Measurements from ENCODE around the gene FILIP1L. TPM values are rescaled to one million over a fixed set of nuclear protein-coding genes. Genes with fewer than 3 reads are reported as not detected.
A peak's percentile ranks its signal among the peaks of the same experiment; 100 is the strongest.

FILIP1L gene
- total and polyA plus RNA-seq, 2 of the 13 experiments (the other 11 are each of a cell fraction or from before 2014, with no cell fraction given), result 8.1 to 187 TPM

DNA sequence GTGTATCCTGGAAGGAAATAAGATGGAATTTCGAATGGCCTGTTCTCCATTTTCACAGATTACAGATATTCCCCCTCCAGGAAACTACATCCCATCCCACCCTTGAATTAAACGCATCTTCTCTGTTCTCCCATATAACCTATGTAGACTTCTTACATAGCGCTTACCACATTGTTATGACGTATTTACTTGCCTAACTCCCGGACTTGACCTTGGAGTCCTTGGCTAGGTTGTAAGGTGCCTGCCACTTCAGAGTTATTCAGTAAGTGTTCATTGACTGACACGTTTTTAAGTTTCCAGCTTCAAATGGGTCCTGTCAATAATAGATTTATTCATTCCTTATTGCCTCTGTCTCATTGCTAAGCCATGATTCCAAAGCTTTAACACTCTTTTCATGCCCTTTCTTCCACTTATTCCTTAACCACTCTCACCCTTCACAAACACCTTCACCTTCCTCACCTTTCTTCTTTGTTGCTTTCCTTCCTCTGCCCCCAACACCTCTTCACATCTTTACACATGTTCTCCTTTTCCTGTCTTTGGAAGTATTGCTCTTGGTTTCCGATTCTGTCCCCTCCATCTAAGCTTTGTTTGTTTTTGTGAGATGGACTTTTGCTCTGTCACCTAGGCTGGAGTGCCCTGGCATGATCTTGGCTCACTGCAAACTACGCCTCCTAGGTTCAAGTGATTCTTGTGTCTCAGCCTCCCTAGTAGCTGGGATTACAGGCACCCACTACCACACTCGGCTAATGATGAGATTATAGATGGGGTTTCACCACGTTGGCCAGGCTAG, 158.3 kb downstream of the FILIP1L start (continued):
- TF ChIP-seq HOMEZ (CRISPR knock-in tag; IDR thresholded peaks at IDR 0.05; ENCODE audit: low read depth), result peak; percentile 88
- TF ChIP-seq ZNF460 (CRISPR knock-in tag; IDR thresholded peaks at IDR 0.05; ENCODE audit: borderline replicate concordance), result 0 out of 2 replicates have a peak, but pooled peaks have one; percentile 32
- TF ChIP-seq HMG20B (CRISPR knock-in tag; conservative IDR thresholded peaks at IDR 0.05), result no peak
- 0 out of 2 replicates have a peak, but pooled peaks have one; percentile 41 for TF ChIP-seq PAXIP1 (CRISPR knock-in tag; conservative IDR thresholded peaks at IDR 0.05)
- peak; percentile 38; the same call in 1 of the 2 replicates for TF ChIP-seq MED1 (CRISPR knock-in tag; IDR thresholded peaks at IDR 0.05)
- no peak for TF ChIP-seq ZNF773 (CRISPR knock-in tag; IDR thresholded peaks at IDR 0.05; ENCODE audit: borderline replicate concordance)
- peak; percentile 56; the same call in 1 of the 2 replicates for TF ChIP-seq POGZ (CRISPR knock-in tag; IDR thresholded peaks at IDR 0.05)
- TF ChIP-seq SALL1 (CRISPR knock-in tag; IDR thresholded peaks at IDR 0.05), result peak; percentile 49

Data from HepG2 (cell line).